RPMI7951 (cell line): ENCODE measurements around the gene ERC2. TPM values are rescaled to one million over a fixed set of nuclear protein-coding genes. Genes with fewer than 3 reads are reported as not detected.

ENCODE experiments used
- DNase-seq: peaks from one replicate; pipeline ENCODE4 v3.0.0-alpha.2; 2012; ENCODE audit warnings: low read depth
- total RNA-seq: library from RNA; depleted of rRNA; stranded (reverse); fragments of >200 nt; shearing (Covaris generic); gene quantifications from 2 replicates; pipeline ENCODE4 v1.2.3, GENCODE V29; 2014

The ERC2 gene
- total RNA-seq, 1 experiment from 2014 or later = 0.24 TPM

GRCh38 chr3:55498520-55498919, 969.7 kb downstream of the ERC2 start:
- DNase-seq = no peak

- DNase-seq = no peak
These were observed 971.0 kb downstream of the ERC2 start for GRCh38 chr3:55497250-55497649.

- DNase-seq = no peak
These were observed 973.3 kb downstream of the ERC2 start for GRCh38 chr3:55494976-55495375.

GRCh38 chr3:55492976-55493375, 975.3 kb downstream of the ERC2 start:
- no peak for DNase-seq

GRCh38 chr3:55491296-55491816, 976.9 kb downstream of the ERC2 start:
- peak; percentile 94 for DNase-seq

- peak; percentile 56 for DNase-seq
These were observed 977.9 kb downstream of the ERC2 start for GRCh38 chr3:55490276-55490913.

- DNase-seq = peak; percentile 82
These were observed 978.5 kb downstream of the ERC2 start for GRCh38 chr3:55489798-55490132.

GRCh38 chr3:55488398-55489055, 979.7 kb downstream of the ERC2 start:
- peak; percentile 95 for DNase-seq

- DNase-seq = peak; percentile 86
These were observed 980.7 kb downstream of the ERC2 start for GRCh38 chr3:55487381-55488241.

- peak; percentile 72 for DNase-seq
These were observed 981.3 kb downstream of the ERC2 start, which contains the start of gene WNT5A for GRCh38 chr3:55486857-55487380. WNT5A (minus strand) TSS chr3:55487306; CDS start chr3:55486985, 321 bp downstream.

GRCh38 chr3:55486101-55486856, 982.0 kb downstream of the ERC2 start:
- DNase-seq = peak; percentile 87

GRCh38 chr3:55484801-55485791, 983.2 kb downstream of the ERC2 start:
- peak; percentile 86 for DNase-seq

GRCh38 chr3:55484191-55484689, 984.0 kb downstream of the ERC2 start:
- DNase-seq = peak; percentile 60

- no peak for DNase-seq
These were observed 984.8 kb downstream of the ERC2 start for GRCh38 chr3:55483196-55484095.

GRCh38 chr3:55482496-55483195, 985.6 kb downstream of the ERC2 start:
- DNase-seq = peak; percentile 59

GRCh38 chr3:55481744-55482495, 986.3 kb downstream of the ERC2 start:
- DNase-seq = peak; percentile 51
